ENCODE results near the gene CXCR5. TPM values are rescaled to one million over a fixed set of nuclear protein-coding genes. Genes with fewer than 3 reads are reported as not detected.

CXCR5 gene
- total and polyA plus RNA-seq, 8 donors: 0.06 to 0.20 (median 0.12) TPM

DNA sequence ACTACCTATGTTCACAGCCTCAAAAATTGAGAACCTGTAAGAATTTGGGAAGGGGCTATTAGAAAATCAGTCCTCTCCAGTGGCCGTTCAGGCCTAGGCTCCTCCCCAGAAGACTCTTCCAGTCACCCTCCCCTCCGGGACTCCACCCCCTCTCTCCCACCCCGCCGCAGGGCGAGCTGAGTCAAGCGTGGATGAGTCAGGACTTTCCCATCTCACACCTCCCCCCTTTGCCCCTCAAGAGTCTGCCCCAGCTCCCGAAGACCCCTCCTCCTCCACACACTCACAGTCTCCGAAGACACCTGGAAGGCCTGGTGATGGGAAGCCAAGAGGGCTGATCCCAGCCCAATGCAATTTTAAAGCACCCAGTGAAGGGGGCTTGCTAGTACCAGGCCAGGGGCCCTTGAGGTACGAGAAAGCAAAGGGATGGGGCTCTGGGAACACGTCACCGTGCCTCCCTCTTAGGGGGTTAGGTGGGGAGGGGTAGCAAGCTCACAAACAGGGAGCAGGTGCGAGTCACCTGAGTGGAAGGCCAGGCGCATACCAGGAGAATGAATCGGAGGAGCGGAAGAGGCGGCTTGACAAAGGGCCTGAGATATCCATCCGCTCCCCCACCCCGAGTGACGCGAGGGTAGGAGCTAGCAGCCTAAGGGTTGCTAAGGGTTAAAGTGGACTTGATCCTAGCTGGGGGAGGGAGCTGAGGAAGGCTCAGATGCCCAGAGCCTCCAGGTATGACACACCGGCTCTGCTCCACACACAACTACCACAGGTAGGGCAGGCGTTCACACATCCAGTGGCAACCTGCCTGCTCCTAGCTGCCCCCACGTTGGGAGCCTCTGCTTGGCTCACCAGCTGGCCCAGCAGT is 28.4 kb downstream of the CXCR5 start:
- Histone ChIP-seq H3K4me3 (peak overlapping the region in 2 of 4 donors; percentile 31 to 34), H3K4me1 (peaks cover 61 to 86% (median 70%) of the 10 kb centered on the region in 3 donors), H3K36me3 (peaks cover 0 to 8% (median 0%) of the 10 kb centered on the region in 3 donors), H3K27ac (peak overlapping the region; percentile 75 to 89 (median 82)), H3K27me3 (no peaks in the 10 kb centered on the region), H3K9me3 (no peaks in the 10 kb centered on the region)
- DNase-seq (peak in 5 of 6 donors; percentile 64 to 81 (median 72)), ATAC-seq (peak in 3 of 4 donors; percentile 21 to 62 (median 43)), FAIRE-seq (no peak)
- intact Hi-C loops (cut with DNase I): no loop called here
- 29 to 35% methylated on average over 23 of the region's 23 CpGs for WGBS, 2 donors
- TF ChIP-seq, protein P1, sequence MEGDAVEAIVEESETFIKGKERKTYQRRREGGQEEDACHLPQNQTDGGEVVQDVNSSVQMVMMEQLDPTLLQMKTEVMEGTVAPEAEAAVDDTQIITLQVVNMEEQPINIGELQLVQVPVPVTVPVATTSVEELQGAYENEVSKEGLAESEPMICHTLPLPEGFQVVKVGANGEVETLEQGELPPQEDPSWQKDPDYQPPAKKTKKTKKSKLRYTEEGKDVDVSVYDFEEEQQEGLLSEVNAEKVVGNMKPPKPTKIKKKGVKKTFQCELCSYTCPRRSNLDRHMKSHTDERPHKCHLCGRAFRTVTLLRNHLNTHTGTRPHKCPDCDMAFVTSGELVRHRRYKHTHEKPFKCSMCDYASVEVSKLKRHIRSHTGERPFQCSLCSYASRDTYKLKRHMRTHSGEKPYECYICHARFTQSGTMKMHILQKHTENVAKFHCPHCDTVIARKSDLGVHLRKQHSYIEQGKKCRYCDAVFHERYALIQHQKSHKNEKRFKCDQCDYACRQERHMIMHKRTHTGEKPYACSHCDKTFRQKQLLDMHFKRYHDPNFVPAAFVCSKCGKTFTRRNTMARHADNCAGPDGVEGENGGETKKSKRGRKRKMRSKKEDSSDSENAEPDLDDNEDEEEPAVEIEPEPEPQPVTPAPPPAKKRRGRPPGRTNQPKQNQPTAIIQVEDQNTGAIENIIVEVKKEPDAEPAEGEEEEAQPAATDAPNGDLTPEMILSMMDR (IDR thresholded peaks at IDR 0.05): no peak

DNA sequence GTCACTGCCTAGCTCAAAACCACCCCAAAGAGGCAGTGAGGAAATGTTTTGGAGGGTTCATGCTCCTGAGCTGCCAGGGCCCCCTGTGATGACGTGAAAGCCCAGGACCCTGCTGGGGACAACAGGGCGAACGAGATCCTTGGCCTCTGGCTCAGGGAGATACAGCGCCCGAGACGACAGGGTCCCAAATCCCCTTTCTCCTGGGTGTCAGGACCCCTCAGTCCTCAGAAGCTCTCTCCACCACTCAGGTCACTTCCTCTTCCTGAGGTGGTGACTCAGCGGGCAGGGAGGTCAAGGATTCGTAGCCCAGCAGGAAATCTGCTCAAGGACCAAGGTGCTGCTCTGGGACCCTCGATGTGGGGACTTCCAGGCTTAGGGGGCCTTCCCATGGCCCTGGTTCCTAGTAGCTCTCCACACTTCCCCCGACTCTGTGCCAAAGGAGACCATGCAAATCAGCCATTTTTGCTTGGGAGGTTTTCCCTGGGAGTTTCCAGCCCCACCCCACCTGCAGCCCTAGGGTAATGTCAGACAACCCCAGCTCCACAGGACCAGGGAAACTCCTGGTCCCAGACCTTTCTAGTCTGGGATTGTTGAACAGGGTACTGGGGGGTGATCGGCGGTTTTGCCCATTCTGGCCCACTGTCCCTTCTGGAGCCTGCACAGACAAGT is 29.2 kb downstream of the CXCR5 start:
- peaks cover 0 to 5% (median 0%) of the 10 kb centered on the region in 3 donors for H3K36me3 ChIP-seq
- peak in 1 of 4 donors; percentile 2 for ATAC-seq
- WGBS, 2 donors: 36% methylated on average over 12 of the region's 12 CpGs
- intact Hi-C loops (cut with DNase I): no loop called here
- peak overlapping the region; percentile 75 to 89 (median 82) for H3K27ac ChIP-seq
- H3K4me1 ChIP-seq: peaks cover 68 to 89% (median 77%) of the 10 kb centered on the region in 3 donors
- no peaks in the 10 kb centered on the region for H3K27me3 ChIP-seq
- H3K4me3 ChIP-seq: peak overlapping the region in 1 of 4 donors; percentile 9
- H3K9me3 ChIP-seq: no peaks in the 10 kb centered on the region
- TF ChIP-seq, protein P1 (IDR thresholded peaks at IDR 0.05): no peak
- FAIRE-seq: no peak
- peak in 1 of 6 donors; percentile 40 for DNase-seq

DNA sequence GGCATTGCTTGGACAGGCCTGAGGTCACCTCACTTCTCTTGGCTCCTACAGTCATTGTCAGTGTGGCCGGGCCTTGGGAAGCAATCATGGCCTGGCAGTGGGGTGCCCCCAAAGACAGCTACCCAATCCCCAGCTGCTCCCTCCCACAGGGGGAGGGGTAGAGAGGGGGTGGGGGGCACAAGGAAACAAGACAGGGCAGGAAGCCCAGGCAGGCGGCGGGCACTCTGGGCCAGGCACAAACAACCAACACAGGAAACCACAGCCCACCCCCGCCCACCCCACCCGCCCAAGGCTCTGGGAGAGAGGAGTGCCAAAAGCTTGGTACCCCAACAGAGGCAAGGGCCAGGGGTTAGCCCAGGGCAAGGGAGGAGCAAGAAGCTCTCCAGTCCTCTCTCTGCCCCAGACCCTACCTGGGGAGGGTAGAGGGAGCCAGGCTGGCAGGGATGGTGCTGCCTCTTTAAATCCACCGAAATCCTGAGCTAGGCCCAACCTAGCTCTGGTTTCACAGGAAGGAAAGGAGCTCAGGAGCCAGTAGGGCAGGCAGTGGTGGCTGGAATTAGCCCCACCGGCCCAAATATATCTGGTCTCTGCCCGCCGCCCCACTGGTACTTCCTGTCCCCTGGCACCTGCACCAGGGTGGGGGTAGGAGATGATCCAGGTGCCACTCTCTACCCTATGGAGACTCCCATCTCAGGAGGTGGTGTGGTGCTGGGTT is 29.9 kb downstream of the CXCR5 start:
- H3K9me3 ChIP-seq: no peaks in the 10 kb centered on the region
- no peak for ATAC-seq
- H3K27me3 ChIP-seq: no peaks in the 10 kb centered on the region
- intact Hi-C loops (cut with DNase I): no loop called here
- H3K4me1 ChIP-seq: peaks cover 71 to 94% (median 84%) of the 10 kb centered on the region in 3 donors
- H3K27ac ChIP-seq: peak overlapping the region; percentile 75 to 89 (median 82)
- TF ChIP-seq, protein P1 (IDR thresholded peaks at IDR 0.05): no peak
- H3K4me3 ChIP-seq: peak overlapping the region in 1 of 4 donors; percentile 7
- no peak for FAIRE-seq
- WGBS, 2 donors: 23 to 24% methylated on average over 9 of the region's 9 CpGs
- peak in 1 of 6 donors; percentile 34 for DNase-seq
- H3K36me3 ChIP-seq: no peaks in the 10 kb centered on the region

DNA sequence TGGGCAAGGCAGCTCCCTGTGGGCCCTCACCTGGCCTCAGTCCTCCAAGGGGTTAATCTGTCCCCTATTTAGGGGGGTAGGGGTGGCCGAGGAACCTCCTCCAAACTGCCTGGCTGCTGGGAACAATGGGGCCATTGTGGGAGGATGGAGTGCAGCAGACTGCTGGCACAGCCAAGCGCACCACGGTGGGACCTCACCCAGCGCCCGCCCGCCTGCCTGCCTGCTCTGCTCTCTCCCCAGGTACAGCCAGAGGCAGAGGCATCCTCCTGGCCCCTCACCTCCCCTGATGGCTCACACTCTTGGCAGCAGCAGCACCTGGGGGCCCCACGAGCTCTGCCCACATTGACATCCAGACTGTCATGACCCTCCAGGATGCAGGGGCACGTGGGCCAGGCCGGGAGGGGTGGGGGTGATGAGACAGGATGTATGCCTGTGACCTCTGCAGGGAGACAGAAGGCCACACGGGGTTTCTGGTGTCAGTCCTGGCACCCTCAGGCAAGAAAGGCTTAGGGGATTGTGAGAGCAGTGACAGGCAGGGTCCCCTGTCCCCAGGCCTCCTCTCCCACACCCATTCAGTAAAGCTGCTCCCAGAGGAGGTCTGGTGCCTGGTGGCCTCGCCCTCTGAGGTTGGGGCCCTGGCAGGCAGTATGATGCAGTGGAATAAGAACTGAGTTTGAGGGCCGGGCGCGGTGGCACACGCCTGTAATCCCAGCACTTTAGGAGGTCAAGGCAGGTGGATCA is 30.7 kb downstream of the CXCR5 start:
- Histone ChIP-seq H3K9me3 (no peaks in the 10 kb centered on the region), H3K4me1 (peaks cover 70 to 95% (median 87%) of the 10 kb centered on the region in 3 donors), H3K4me3 (peak overlapping the region in 1 of 4 donors; percentile 7), H3K27ac (peak overlapping the region; percentile 75 to 89 (median 82)), H3K27me3 (no peaks in the 10 kb centered on the region), H3K36me3 (no peaks in the 10 kb centered on the region)
- intact Hi-C loops (cut with DNase I): no loop called here
- DNase-seq (peak; percentile 64 to 87 (median 71)), FAIRE-seq (no peak), ATAC-seq (peak in 3 of 4 donors; percentile 6 to 28 (median 17))
- TF ChIP-seq, protein P1 (IDR thresholded peaks at IDR 0.05): no peak
- WGBS, 2 donors: 42 to 44% methylated on average over 15 of the region's 15 CpGs
